Right cardiac atrium (tissue), 5 donors: ENCODE measurements around the gene PARP16. TPM values are rescaled to one million over a fixed set of nuclear protein-coding genes. Genes with fewer than 3 reads are reported as not detected.
"Not testable (repeated sequence)": the region's sequence is repeated elsewhere in the genome, so short reads cannot be mapped to it uniquely, and the experiment has no call there.

ENCODE experiments used
- ATAC-seq, 2 donors: fragments of 200-7000 bp; cut with Tn5 transposase; one replicate each; pipeline versions ENCODE4 v1.8.0 to v1.9.1; 2020; ENCODE audit warnings: moderate library complexity in 2 of 2, mild to moderate bottlenecking in 1 of 2
- DNase-seq, 3 donors: peaks; one replicate each; pipeline ENCODE4 v3.0.0-alpha.2; 2020
- H3K27ac ChIP-seq: one replicate; pipeline ENCODE4 v1.5.1; 2013; ENCODE audit warnings: mild to moderate bottlenecking, low read length, control low read depth, moderate library complexity
- H3K27me3 ChIP-seq: one replicate; pipeline ENCODE4 v1.6.1; 2013; ENCODE audit not compliant: control insufficient read depth, insufficient read depth
- H3K4me1 ChIP-seq: one replicate; pipeline ENCODE4 v1.6.1; 2013; ENCODE audit warnings: low read length; ENCODE audit not compliant: control insufficient read depth, insufficient read depth
- H3K4me3 ChIP-seq: one replicate; pipeline ENCODE4 v1.5.1; 2013; ENCODE audit warnings: low read length, control low read depth
- H3K9me3 ChIP-seq: one replicate; pipeline ENCODE4 v1.6.1; 2013; ENCODE audit warnings: low read length; ENCODE audit not compliant: control insufficient read depth
- WGBS: extraction: QIAGEN DNeasy Blood & Tissue Kit; methylation state at CpG from one replicate; pipeline ENCODE4 v1.1.7; 2013; 5-methylcytosine and 5-hydroxymethylcytosine counted together
- intact Hi-C, 4 donors: fragments of 100-400 bp; cut with DNase I; formaldehyde crosslinking; loops; one replicate each; pipeline versions ENCODE4 v1.11.0 to v1.14.0; 2022 to 2023
- polyA plus RNA-seq: library from polyadenylated mRNA; stranded (reverse); fragments of 200-250 nt; gene quantifications from one replicate; pipeline ENCODE4 v1.2.3, GENCODE V29; 2013
- total RNA-seq, 4 donors: library from RNA; stranded (reverse); fragmentation: NEBNext Ultra II Directional; extraction: Animal tissue kit (Norgen Biotek cat#: 25700); gene quantifications; one replicate each; pipeline ENCODE4 v1.2.1, GENCODE V29; 2021
- donor health status: healthy with polysubstance abuse.
- donor health status: DM: no; HTN: yes; CAD: no.
- donor health status: DM: no; HTN: no; CAD: no.
- donor health status: DM: no; HTN: yes; CAD: no; lungs with severe emphysema.
- donor health status: DM: yes; HTN: yes; CAD: no.

PARP16 gene
- total and polyA plus RNA-seq, 5 donors, result 4.3 to 6.1 (median 5.2) TPM

- WGBS, result 55% methylated on average over 1 of the region's 1 CpG
- intact Hi-C loops, result no loop called here
- H3K4me1 ChIP-seq, result no peaks in the 10 kb centered on the region
- DNase-seq (no peak), ATAC-seq (no peak)
- peak overlapping the region; percentile 31 for H3K27ac ChIP-seq
- no peaks in the 10 kb centered on the region for H3K9me3 ChIP-seq
- H3K27me3 ChIP-seq, result no peaks in the 10 kb centered on the region
- H3K4me3 ChIP-seq, result no peak overlapping the region
Measured at GRCh38 chr15:65254758-65255157, 31.9 kb downstream of the PARP16 start.

DNA sequence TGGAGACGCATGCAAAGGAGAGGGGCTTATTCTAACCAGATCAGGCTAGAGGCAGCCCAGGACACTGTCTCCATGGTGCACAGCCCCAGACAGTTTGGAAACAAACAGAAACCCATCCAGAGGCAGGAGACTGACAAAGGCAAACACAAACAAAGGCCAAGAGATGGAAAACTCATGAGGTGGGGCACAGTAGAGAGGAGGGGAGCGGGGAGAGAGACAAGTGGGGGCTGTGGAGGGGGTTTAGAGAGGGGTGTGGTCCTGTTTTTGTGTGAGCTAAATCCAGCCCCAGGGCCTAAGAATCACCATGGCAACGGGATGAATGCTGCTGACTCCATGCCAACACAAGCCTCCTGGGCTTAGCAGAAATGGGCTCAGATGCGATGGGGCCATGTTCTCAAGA is 32.3 kb downstream of the PARP16 start:
- 45% methylated on average over 4 of the region's 4 CpGs for WGBS
- Histone ChIP-seq H3K27ac (no peak overlapping the region), H3K4me3 (no peak overlapping the region), H3K9me3 (no peaks in the 10 kb centered on the region), H3K4me1 (no peaks in the 10 kb centered on the region), H3K27me3 (no peaks in the 10 kb centered on the region)
- ATAC-seq (peak; percentile 36 to 47), DNase-seq (peak; percentile 36 to 77 (median 65))
- intact Hi-C loops, result no loop called here

GRCh38 chr15:65249641-65250040 is 37.0 kb downstream of the PARP16 start:
- H3K4me1 ChIP-seq, result peaks cover 14% of the 10 kb centered on the region
- WGBS, result 81% methylated on average over 2 of the region's 2 CpGs
- H3K4me3 ChIP-seq, result no peak overlapping the region
- ATAC-seq (no peak), DNase-seq (no peak)
- no peak overlapping the region for H3K27ac ChIP-seq
- no peaks in the 10 kb centered on the region for H3K27me3 ChIP-seq
- intact Hi-C loops, result no loop called here
- no peaks in the 10 kb centered on the region for H3K9me3 ChIP-seq

DNA sequence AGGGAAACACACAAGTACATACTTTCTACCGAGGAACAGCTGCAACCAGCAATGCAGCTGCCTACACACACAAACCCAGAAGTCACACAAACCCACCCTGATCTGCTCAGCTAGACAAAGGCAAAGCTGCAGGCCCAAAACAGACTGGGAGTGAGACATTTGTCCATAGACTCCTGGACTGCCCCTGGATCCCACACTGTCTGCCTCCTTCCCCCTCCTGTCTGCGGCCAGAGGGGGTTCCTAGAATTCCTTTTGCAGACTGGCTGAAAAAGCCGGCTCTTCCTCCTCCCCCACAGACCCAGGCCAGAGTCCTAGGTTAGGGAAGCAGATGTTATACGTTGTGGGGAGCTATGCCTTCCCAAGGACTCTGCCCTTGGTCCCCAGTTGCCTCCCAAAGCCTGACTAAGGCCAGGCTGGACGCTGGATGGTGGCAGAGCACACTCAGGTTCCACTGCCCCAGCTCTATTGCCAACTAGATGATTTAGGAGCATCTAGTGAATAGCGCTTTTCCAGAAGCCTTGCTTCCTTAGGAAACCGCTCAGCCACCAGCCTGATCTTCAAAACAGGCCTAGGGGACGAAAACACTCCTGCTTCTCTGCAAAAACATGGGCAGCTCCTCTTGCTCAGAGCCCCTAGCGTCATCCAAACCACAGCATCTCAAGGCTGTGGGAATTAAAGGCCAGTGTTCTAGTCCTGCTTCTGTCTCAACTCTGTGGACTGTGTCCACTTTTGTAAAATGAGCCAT is 38.0 kb downstream of the PARP16 start:
- intact Hi-C loops, result no loop called here
- H3K4me1 ChIP-seq, result peaks cover 14% of the 10 kb centered on the region
- 66% methylated on average over 9 of the region's 9 CpGs for WGBS
- no peak overlapping the region for H3K27ac ChIP-seq
- ATAC-seq, result no peak
- no peaks in the 10 kb centered on the region for H3K9me3 ChIP-seq
- H3K27me3 ChIP-seq, result no peaks in the 10 kb centered on the region
- no peak overlapping the region for H3K4me3 ChIP-seq
- no peak for DNase-seq

- Histone ChIP-seq H3K4me1 (peaks cover 14% of the 10 kb centered on the region), H3K27ac (no peak overlapping the region), H3K9me3 (no peaks in the 10 kb centered on the region), H3K27me3 (no peaks in the 10 kb centered on the region), H3K4me3 (no peak overlapping the region)
- ATAC-seq (no peak), DNase-seq (no peak)
- intact Hi-C loops, result no loop called here
- 95% methylated on average over 6 of the region's 6 CpGs for WGBS
Measured at GRCh38 chr15:65246939-65247338, 39.7 kb downstream of the PARP16 start.

DNA sequence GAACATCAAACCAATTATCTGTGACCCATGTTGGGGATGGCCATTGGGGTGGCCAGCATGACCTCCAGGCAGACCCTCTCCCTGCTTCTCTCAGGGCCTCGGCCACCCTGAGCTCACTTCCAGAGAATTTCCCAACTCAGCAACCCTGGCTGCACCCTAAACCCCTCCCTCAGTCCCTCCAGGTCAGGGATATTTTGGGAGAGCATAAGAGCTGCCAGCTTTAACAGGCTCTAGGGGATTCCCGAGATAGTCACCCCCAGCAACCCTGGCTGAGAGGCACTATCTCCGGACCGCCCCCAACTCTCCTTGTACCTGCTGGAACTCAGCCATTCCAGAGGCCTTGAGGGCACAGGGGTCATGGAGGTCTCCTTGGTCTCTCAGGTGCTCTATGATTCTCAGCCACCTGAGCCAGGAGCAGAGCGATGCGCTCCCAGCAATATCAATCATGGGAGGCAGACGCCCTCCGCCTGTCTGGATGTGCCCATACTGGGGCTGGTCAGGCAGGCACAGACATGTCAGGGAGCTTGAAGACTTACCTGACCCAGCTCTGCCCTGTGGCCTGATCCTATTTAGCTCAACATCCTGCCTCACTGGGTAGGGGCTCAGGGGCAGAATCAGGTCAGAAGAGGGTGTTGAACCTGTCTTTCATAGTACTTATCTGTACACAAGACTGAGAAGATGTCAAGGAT is 40.5 kb downstream of the PARP16 start:
- intact Hi-C loops, result no loop called here
- DNase-seq, result peak in 2 of 3 donors; percentile 61 to 62
- Histone ChIP-seq H3K27ac (peak overlapping the region; percentile 84), H3K27me3 (no peaks in the 10 kb centered on the region), H3K4me1 (peaks cover 14% of the 10 kb centered on the region), H3K4me3 (no peak overlapping the region), H3K9me3 (no peaks in the 10 kb centered on the region)
- ATAC-seq, result peak; percentile 49 to 54
- WGBS, result 58% methylated on average over 8 of the region's 8 CpGs

DNA sequence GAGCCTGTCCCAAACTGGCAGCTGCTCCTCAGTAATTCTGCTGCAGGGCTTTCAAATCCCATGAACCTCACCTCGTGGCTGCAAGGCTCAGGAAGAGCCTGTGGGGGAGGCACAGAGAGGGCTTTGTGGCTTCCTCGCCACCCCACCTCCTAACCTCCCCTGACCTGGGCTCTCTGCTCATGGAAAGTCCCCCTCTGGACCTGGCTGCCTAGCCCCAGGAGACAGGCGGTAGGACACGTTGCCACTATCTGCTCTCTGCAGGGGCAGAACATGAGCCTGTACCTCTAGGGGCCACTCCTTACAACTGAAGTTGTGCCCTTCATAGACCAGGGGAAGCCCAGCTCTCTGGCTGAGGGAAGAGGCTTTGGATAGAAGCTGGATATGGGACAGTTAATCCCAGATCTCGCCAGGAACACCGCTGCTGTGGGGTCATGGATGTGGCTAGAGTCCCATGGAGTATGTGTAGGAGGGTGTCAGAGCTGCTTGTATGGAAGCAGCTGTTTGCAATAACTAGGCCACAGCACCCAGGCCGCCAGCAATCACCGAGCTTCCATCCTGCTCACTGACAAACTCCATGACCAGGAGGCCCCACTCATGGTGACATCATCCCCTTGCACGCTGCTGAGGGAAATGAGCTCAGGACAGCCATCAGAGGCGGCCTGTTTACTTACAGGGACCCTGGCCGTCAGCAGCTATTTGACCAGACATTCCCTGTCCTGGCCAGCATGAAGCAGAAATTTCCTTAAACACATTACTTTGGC is 41.4 kb downstream of the PARP16 start:
- H3K27me3 ChIP-seq, result no peaks in the 10 kb centered on the region
- ATAC-seq, result peak; percentile 92
- intact Hi-C loops, result no loop called here
- peaks cover 14% of the 10 kb centered on the region for H3K4me1 ChIP-seq
- no peak overlapping the region for H3K4me3 ChIP-seq
- DNase-seq, result peak; percentile 85 to 90 (median 90)
- H3K9me3 ChIP-seq, result no peaks in the 10 kb centered on the region
- WGBS, result 41% methylated on average over 11 of the region's 11 CpGs
- peak overlapping the region; percentile 84 for H3K27ac ChIP-seq

DNA sequence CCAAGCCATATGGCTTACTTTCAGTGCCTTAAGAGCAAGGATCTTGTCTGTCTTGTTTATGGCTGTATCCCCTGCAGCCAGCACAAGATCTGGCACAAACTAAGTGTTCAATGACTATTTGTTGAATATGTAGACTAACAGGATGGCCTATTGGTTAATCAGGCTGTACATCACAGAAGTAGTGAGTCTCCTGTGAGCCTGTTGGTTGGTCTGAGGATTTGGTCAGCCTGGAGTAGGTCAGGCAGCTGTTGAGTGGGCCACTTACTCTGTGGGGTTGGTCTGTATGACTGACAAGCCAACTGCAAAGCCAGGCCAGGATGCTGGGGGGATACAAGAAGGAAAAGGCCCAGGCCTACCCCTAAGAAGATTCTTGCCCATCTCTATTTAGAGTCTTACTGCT is 42.0 kb downstream of the PARP16 start:
- ATAC-seq (no peak), DNase-seq (no peak)
- H3K4me1 ChIP-seq, result peaks cover 14% of the 10 kb centered on the region
- intact Hi-C loops, result no loop called here
- no peak overlapping the region for H3K4me3 ChIP-seq
- no peaks in the 10 kb centered on the region for H3K9me3 ChIP-seq
- no peaks in the 10 kb centered on the region for H3K27me3 ChIP-seq
- peak overlapping the region; percentile 84 for H3K27ac ChIP-seq

GRCh38 chr15:65236443-65236842 is 50.2 kb downstream of the PARP16 start:
- H3K9me3 ChIP-seq, H3K4me3 ChIP-seq, intact Hi-C loops, H3K27ac ChIP-seq, ATAC-seq, H3K27me3 ChIP-seq, H3K4me1 ChIP-seq: not testable (repeated sequence)
- peak in 1 of 3 donors; percentile 59 for DNase-seq
- 91% methylated on average over 8 of the region's 8 CpGs for WGBS

GRCh38 chr15:65233696-65234095 is 53.0 kb downstream of the PARP16 start:
- no peaks in the 10 kb centered on the region for H3K4me1 ChIP-seq
- H3K27me3 ChIP-seq, result no peaks in the 10 kb centered on the region
- intact Hi-C loops, result no loop called here
- H3K4me3 ChIP-seq, result no peak overlapping the region
- no peaks in the 10 kb centered on the region for H3K9me3 ChIP-seq
- 63% methylated on average over 5 of the region's 5 CpGs for WGBS
- ATAC-seq (no peak), DNase-seq (no peak)
- no peak overlapping the region for H3K27ac ChIP-seq

DNA sequence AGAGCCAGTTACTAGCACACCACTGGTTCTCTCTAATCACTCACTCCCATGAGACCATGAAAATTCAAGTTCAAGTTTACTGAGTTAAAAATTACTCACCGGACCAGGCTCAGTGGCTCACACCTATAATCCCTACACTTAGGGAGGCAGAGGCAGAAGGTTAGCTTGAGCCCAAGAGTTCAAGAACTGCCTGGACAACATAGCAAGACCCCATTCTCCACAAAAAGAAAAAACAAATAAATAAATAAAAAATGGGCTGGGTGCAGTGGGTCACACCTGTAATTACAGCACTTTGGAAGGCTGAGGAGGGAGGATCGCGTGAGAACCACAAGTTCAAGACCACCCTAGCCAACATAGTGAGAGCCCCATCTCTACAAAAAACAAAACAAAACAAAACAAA is 54.2 kb downstream of the PARP16 start:
- ATAC-seq, result no peak
- H3K4me1 ChIP-seq, result no peaks in the 10 kb centered on the region
- DNase-seq, result no peak
- H3K9me3 ChIP-seq, result no peaks in the 10 kb centered on the region
- intact Hi-C loops, result no loop called here
- no peak overlapping the region for H3K4me3 ChIP-seq
- H3K27ac ChIP-seq, result no peak overlapping the region
- 90% methylated on average over 3 of the region's 3 CpGs for WGBS
- no peaks in the 10 kb centered on the region for H3K27me3 ChIP-seq
